Nephron (organoid): Measurements from ENCODE around the gene ADAMTS2.

ENCODE experiments used
- H3K27ac Mint-ChIP-seq, 3 experiments: 2 replicates each; pipeline ENCODE4 v1.8.0; 2020; ENCODE audit warnings: mixed read lengths in 3 of 3, mild to moderate bottlenecking in 2 of 3, moderate library complexity in 1 of 3
- H3K27me3 Mint-ChIP-seq: 2 replicates; pipeline ENCODE4 v1.8.0; 2021; ENCODE audit warnings: low read depth, mild to moderate bottlenecking, moderate library complexity, mixed read lengths
- H3K36me3 Mint-ChIP-seq: 2 replicates; pipeline ENCODE4 v1.8.0; 2020; ENCODE audit warnings: low read depth, mixed read lengths
- H3K4me1 Mint-ChIP-seq: 2 replicates; pipeline ENCODE4 v1.8.0; 2020; ENCODE audit warnings: mixed read lengths
- H3K4me3 Mint-ChIP-seq, 3 experiments: 2 replicates each; pipeline ENCODE4 v1.8.0; 2020; ENCODE audit warnings: mild to moderate bottlenecking in 3 of 3, mixed read lengths in 3 of 3, moderate library complexity in 2 of 3
- H3K9me3 Mint-ChIP-seq: 2 replicates; pipeline ENCODE4 v1.8.0; 2020; ENCODE audit warnings: mixed read lengths
- TF ChIP-seq, protein P1 (sequence below), 3 experiments: fragments of 200-600 bp; sonication (generic); IDR thresholded peaks; one replicate each; pipeline ENCODE4 v1.5.0; 2021; ENCODE audit warnings: antibody characterized with exemption in 3 of 3; ENCODE audit not compliant: unreplicated experiment in 3 of 3

The ADAMTS2 gene

DNA sequence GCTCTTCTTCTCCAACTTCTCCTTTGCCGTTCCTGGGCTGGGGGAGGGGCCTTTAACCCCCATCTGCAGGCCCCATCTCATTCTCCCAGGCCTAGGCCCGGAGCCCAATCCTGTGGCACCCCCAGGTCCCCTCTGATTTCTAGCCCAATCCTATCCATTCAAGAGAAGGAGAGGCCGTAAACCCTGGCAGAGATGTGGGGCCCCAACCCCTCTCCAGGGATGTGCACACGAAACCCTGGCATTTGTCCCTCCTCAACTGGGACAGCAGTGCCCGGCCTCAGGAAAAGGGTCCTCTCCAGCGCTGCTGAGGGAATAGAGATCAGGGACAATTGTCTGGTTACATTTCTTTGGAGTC, 24.2 kb upstream of the ADAMTS2 start:
- no peaks in the 10 kb centered on the region for H3K4me1 Mint-ChIP-seq
- no peaks in the 10 kb centered on the region for H3K9me3 Mint-ChIP-seq
- no peaks in the 10 kb centered on the region for H3K36me3 Mint-ChIP-seq
- TF ChIP-seq, protein P1, sequence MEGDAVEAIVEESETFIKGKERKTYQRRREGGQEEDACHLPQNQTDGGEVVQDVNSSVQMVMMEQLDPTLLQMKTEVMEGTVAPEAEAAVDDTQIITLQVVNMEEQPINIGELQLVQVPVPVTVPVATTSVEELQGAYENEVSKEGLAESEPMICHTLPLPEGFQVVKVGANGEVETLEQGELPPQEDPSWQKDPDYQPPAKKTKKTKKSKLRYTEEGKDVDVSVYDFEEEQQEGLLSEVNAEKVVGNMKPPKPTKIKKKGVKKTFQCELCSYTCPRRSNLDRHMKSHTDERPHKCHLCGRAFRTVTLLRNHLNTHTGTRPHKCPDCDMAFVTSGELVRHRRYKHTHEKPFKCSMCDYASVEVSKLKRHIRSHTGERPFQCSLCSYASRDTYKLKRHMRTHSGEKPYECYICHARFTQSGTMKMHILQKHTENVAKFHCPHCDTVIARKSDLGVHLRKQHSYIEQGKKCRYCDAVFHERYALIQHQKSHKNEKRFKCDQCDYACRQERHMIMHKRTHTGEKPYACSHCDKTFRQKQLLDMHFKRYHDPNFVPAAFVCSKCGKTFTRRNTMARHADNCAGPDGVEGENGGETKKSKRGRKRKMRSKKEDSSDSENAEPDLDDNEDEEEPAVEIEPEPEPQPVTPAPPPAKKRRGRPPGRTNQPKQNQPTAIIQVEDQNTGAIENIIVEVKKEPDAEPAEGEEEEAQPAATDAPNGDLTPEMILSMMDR (IDR thresholded peaks at IDR 0.05; ENCODE audit: unreplicated experiment in 3 of 3) = no peak
- H3K27ac Mint-ChIP-seq = no peak overlapping the region
- H3K27me3 Mint-ChIP-seq = peaks cover 18% of the 10 kb centered on the region
- no peak overlapping the region for H3K4me3 Mint-ChIP-seq

- no peaks in the 10 kb centered on the region for H3K9me3 Mint-ChIP-seq
- no peaks in the 10 kb centered on the region for H3K4me1 Mint-ChIP-seq
- H3K4me3 Mint-ChIP-seq = no peak overlapping the region
- TF ChIP-seq, protein P1 (IDR thresholded peaks at IDR 0.05; ENCODE audit: unreplicated experiment in 3 of 3) = no peak
- no peak overlapping the region for H3K27ac Mint-ChIP-seq
- no peaks in the 10 kb centered on the region for H3K36me3 Mint-ChIP-seq
- peaks cover 16% of the 10 kb centered on the region for H3K27me3 Mint-ChIP-seq
Measured at GRCh38 chr5:179368806-179369529, 23.7 kb upstream of the ADAMTS2 start.

GRCh38 chr5:179368126-179368805, 23.0 kb upstream of the ADAMTS2 start:
- Mint-ChIP-seq H3K27ac (no peak overlapping the region), H3K36me3 (no peaks in the 10 kb centered on the region), H3K4me3 (no peak overlapping the region), H3K9me3 (no peaks in the 10 kb centered on the region), H3K27me3 (peaks cover 16% of the 10 kb centered on the region), H3K4me1 (no peaks in the 10 kb centered on the region)
- TF ChIP-seq, protein P1 (IDR thresholded peaks at IDR 0.05; ENCODE audit: unreplicated experiment in 3 of 3) = no peak

- TF ChIP-seq, protein P1 (IDR thresholded peaks at IDR 0.05; ENCODE audit: unreplicated experiment in 3 of 3) = no peak
- H3K36me3 Mint-ChIP-seq = no peaks in the 10 kb centered on the region
- no peak overlapping the region for H3K4me3 Mint-ChIP-seq
Measured at GRCh38 chr5:179367491-179367890, 22.2 kb upstream of the ADAMTS2 start.

DNA sequence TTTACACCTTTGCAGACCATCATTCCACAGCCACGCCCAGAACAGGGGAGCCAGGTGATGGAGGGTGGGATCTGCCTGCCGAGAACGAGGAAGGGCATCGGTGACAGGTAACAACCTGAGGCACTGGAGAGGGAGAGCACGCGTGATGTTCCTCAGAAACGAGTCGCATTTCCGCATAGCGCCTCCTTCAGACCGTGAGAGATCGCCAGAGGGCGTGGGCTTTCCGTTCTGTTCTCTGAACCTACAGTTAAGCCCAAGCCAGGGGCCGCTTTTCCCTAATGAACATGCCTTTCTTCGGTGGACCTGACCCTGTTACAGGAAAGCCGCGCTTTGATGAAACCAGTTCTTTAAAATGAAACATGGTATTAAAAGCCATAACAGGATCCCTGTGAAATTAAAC, 17.1 kb upstream of the ADAMTS2 start:
- H3K4me3 Mint-ChIP-seq = no peak overlapping the region
- no peaks in the 10 kb centered on the region for H3K4me1 Mint-ChIP-seq
- H3K9me3 Mint-ChIP-seq = peaks cover 5% of the 10 kb centered on the region
- TF ChIP-seq, protein P1 (IDR thresholded peaks at IDR 0.05; ENCODE audit: unreplicated experiment in 3 of 3) = no peak
- no peak overlapping the region for H3K27ac Mint-ChIP-seq
- H3K36me3 Mint-ChIP-seq = no peaks in the 10 kb centered on the region
- H3K27me3 Mint-ChIP-seq = peaks cover 24% of the 10 kb centered on the region

More at GRCh38 chr5:179367491-179367890, 22.2 kb upstream of the ADAMTS2 start:
- Mint-ChIP-seq H3K27me3 (peaks cover 16% of the 10 kb centered on the region), H3K9me3 (no peaks in the 10 kb centered on the region), H3K4me1 (no peaks in the 10 kb centered on the region), H3K27ac (no peak overlapping the region)
